ENCODE data around the gene PROB1.
"Not testable (repeated sequence)": the region's sequence is repeated elsewhere in the genome, so short reads cannot be mapped to it uniquely, and the experiment has no call there.

Gene PROB1

DNA sequence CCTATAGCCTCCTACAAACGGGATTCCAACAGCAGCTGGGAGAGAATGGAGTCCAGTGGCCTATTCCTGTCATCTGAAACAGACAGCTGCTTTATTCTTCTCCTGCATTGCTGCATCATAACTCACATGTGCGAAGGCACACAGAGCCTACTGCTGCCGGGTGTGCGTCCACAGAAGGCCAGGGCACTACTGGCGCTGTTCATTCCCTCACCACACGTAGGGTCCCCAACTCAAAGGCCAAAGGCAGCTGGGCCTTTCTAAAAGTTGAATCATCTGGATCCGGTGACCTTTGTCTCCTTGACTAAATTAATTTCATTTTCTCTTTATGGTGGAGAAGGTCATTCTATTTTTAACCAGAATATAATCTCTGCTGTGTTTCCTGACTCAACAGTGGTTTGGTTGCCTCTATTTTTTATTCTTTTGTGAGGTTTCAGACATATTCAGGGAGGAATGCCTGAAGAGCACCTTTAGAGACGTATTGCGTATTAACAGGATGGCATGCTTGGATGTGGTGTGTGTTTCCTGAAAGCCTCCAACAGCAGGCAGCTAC is 19.8 kb upstream of the PROB1 start:
- no peak for DNase-seq (ENCODE audit: low spot score)

- no peak for DNase-seq (ENCODE audit: low spot score)
Observed at GRCh38 chr5:139413963-139414362, 19.1 kb upstream of the PROB1 start.

- DNase-seq (ENCODE audit: low spot score): no peak
Observed at GRCh38 chr5:139413153-139413552, 18.2 kb upstream of the PROB1 start.

GRCh38 chr5:139410993-139411828 is 16.3 kb upstream of the PROB1 start:
- DNase-seq (ENCODE audit: low spot score): peak; percentile 39

DNA sequence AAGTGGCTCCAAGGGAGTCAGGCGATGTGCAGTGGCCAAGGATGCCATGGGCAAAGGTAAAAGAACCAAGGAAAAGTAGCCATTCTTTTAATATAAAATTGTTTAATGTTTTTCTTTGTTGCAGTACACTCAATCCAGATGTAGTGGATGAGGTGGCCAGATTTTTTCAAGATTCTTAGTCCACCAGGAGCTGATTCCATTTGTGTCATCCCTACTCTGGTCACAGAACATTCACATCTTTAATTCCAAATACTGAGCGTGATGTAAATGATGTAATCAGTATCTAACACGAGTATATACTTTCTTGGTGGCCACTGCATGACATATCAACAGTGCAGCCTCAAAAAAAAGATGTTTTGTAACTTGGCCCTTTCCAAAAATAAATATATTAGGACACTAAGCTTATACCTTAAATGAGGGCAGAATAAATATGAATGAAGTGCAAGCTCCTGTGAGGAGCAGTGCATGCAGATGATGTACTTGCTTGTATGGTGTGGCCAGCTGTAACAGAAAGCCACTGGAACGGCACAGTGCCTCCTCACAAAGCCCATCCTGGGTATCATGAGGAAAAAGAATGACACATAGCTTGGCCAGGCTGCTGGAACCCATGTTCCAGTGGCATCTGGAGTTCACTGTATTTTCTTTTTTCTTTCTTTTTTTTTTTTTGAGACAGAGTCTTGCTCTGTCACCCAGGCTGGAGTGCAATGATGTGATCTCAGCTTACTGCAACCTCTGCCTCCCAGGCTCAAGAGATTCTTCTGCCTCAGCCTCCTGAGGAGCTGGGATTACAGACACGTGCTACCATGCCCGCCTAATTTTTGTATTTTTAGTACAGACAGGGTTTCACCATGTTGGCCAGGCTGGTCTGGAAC is 15.5 kb upstream of the PROB1 start:
- DNase-seq (ENCODE audit: low spot score): peak; percentile 28

DNA sequence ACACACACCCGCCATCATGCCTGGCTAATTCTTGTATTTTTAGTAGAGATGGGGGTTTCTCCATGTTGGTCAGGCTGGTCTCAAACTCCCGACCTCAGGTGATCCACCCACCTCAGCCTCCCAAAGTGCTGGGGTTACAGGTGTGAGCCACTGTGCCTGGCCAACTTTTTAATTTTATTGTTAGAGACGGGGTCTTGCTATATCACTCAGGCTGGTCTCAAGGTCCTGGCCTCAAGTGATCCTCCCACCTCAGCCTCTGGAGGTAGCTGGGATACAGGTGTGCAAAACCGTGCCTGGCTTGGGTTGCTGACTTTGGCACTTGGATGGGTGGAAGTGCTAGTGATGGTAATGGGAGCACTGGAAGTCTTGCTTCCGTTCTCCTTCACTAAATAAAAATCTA is 14.2 kb upstream of the PROB1 start:
- DNase-seq (ENCODE audit: low spot score): not testable (repeated sequence)

DNA sequence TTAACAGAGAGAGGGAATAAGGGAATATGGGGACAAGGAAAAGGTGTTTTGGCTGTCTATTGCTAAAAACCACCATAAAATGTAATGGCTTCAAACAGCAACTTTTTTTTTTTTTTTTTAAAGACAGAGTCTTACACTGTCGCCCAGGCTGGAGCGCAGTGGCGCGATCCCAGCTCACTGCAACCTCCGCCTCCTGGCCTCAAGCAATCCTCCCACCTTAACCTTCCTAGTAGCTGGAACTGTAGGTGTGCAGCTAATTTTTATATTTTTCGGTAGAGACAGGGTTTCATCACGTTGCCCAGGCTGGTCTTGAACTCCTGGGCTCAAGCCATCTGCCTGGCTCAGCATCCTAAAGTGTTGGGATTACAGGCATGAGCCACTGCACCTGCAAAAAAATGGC is 13.3 kb upstream of the PROB1 start:
- no peak for DNase-seq (ENCODE audit: low spot score)

GRCh38 chr5:139407517-139407916 is 12.6 kb upstream of the PROB1 start:
- DNase-seq (ENCODE audit: low spot score): no peak

DNA sequence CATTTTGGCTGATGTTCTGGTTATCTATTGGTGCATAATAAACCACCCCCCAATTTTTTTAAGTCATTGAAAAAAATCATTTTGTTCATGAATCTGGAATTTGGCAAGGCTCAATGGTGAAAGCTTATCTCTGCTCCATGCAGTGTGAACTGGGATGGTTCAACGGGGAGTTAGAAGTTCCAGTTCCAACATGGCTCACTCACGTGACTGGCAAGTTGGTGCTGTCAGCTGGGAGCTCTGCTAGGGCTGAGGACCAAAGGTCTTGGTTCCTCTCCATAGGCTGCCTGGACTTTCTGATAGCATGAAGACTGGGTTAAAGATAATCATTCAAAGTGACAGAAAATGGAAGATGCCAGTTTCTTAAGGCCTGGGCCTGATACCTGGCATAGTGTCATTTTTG is 12.1 kb upstream of the PROB1 start:
- DNase-seq (ENCODE audit: low spot score): no peak

DNA sequence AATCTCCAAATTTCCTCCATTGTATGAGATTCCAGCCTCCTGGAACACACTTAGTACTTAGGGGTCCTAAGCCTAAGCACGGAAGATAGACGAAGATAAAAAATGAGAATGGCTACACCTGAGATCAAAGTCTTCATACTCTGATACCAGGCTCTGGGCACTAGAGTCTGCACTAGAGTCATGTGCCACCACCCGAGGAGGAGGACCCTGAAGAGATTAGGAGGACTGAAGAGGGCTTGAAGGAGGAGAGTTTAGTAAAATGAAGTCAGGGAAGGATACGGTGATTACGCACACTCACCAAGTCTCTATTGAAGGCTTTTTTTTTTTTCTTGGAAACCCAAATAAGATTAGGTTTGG is 9.6 kb upstream of the PROB1 start:
- DNase-seq (ENCODE audit: low spot score): no peak

DNA sequence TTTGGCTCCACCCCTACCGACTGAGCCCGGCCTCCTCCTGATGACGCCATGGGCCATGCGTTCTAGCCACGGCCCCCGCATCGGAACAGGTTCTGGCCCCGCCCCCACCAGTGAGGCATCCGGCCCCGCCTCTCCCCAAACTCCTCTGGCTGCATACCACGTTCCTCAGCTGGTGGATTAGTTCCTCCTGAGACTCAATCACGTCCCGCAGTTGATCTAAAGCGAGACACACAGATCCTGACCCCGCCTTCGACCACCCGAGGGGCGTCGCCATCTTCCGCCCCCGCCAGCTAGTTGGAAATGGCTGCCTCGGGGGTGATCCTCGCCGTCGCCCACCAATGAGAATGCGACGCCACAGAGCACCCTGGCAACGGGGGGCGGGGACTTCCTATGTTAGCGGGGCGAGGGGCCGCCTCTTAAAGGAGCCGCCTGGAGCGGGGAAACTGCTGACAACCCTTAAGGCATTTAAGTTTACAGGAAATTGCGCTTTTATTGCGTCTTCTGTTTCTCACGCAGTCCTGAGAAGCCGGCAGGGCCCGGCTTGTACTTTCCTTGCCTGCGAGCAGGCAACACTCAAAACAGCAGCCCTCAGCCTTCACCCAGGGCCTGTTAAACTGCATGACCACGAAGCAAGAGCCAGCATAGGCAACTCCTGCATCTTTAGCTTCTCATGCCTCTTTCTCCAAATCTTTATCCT is 9.0 kb upstream of the PROB1 start, which contains the start of gene SPATA24:
Gene SPATA24 (minus strand): TSS at position 303 of the 697 bp plus-strand sequence. CDS start 29 bp downstream, at position 274.
- DNase-seq (ENCODE audit: low spot score): peak; percentile 98

GRCh38 chr5:139403418-139403786 is 8.5 kb upstream of the PROB1 start:
- DNase-seq (ENCODE audit: low spot score): no peak

GRCh38 chr5:139402561-139403158 is 7.8 kb upstream of the PROB1 start:
- no peak for DNase-seq (ENCODE audit: low spot score)

GRCh38 chr5:139401546-139401945 is 6.6 kb upstream of the PROB1 start:
- DNase-seq (ENCODE audit: low spot score): no peak

- no peak for DNase-seq (ENCODE audit: low spot score)
Observed at GRCh38 chr5:139399501-139400121, 4.7 kb upstream of the PROB1 start.

DNA sequence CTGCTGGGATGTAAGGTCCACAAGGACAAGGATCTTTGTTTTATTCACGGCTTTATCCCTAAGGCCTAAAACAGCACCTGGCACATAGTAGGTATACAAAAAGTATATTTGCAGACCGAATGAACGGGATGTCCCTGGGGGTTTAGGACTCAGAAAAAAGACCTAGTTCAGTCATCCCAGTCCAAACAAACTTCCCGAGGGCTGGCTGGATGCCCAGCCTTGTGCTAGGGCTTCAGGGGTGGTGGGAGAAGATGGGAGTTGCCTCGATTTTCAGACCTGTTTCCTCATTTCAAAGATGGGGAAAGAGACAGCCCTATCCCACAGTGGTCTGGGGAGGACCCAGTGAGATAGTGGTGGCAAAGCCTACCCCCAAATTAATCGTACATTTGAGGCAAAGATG is 3.0 kb upstream of the PROB1 start:
- DNase-seq (ENCODE audit: low spot score): no peak

GRCh38 chr5:139396691-139397090 is 1.8 kb upstream of the PROB1 start:
- no peak for DNase-seq (ENCODE audit: low spot score)

- no peak for DNase-seq (ENCODE audit: low spot score)
Observed at GRCh38 chr5:139395844-139396640, 1.1 kb upstream of the PROB1 start.

DNA sequence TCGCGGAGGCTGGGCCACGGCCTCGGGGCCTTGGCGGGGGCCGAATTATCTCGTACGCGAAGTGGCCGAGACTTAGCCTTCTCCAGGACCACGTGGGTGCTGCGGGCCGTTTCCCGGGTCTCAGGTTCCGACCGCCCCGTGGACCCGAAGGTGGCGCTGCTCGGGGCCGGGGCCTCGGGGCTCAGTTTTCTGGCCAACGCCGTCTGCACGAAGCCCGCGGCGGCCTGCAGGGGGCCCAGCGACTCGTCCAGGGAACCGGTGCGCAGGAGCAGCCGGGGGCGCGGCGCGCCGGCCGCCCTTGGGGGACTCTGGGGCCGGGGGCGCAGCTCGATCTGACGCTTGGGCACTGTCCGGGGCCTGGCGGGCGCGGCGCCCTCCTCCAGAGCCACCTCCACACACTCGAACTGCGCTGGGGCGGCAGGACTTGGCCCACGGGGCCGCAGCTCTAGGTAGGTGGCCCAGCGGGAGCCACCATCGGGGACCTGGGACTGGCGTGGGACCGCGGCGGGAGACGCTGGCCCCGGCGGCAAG is 716 bp downstream of the PROB1 start:
- peak; percentile 47 for DNase-seq (ENCODE audit: low spot score)

GRCh38 chr5:139393497-139394122 is 1.3 kb downstream of the PROB1 start:
- DNase-seq (ENCODE audit: low spot score): no peak

All from AG08395 (cell line).